ENCODE measurements around the gene UNG.
A peak's percentile ranks its signal among the peaks of the same experiment; 100 is the strongest.

DNA sequence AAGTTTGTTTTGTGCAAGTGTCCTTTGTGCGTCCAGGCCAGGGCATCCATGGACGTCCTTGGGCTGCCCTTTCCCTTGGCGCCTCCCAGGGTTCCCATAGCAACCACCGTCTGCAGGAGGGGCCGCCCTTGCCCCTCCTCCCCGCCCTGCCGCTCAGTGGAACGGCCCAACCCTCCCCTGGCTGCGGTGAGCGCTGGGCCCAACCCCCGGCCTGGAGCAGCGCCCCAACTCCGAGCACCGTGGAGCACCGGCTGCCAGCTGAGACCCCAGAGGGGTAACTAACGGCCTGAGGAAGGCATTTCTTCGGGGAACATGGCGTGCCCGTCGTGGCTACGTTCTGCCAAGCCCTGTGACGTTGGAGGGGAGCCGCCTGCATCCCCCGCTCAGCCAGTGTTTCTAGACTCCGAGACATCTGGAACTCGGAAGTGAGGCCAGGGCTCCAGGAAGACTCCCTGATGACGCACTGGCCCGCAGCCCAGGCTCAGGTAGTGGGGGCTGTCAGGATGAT lies 13.6 kb downstream of the UNG start:
- TF ChIP-seq, protein P1, sequence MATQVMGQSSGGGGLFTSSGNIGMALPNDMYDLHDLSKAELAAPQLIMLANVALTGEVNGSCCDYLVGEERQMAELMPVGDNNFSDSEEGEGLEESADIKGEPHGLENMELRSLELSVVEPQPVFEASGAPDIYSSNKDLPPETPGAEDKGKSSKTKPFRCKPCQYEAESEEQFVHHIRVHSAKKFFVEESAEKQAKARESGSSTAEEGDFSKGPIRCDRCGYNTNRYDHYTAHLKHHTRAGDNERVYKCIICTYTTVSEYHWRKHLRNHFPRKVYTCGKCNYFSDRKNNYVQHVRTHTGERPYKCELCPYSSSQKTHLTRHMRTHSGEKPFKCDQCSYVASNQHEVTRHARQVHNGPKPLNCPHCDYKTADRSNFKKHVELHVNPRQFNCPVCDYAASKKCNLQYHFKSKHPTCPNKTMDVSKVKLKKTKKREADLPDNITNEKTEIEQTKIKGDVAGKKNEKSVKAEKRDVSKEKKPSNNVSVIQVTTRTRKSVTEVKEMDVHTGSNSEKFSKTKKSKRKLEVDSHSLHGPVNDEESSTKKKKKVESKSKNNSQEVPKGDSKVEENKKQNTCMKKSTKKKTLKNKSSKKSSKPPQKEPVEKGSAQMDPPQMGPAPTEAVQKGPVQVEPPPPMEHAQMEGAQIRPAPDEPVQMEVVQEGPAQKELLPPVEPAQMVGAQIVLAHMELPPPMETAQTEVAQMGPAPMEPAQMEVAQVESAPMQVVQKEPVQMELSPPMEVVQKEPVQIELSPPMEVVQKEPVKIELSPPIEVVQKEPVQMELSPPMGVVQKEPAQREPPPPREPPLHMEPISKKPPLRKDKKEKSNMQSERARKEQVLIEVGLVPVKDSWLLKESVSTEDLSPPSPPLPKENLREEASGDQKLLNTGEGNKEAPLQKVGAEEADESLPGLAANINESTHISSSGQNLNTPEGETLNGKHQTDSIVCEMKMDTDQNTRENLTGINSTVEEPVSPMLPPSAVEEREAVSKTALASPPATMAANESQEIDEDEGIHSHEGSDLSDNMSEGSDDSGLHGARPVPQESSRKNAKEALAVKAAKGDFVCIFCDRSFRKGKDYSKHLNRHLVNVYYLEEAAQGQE (IDR thresholded peaks at IDR 0.05; ENCODE audit: insufficient replicate concordance, low read depth): no peak
- TF ChIP-seq, protein P2, sequence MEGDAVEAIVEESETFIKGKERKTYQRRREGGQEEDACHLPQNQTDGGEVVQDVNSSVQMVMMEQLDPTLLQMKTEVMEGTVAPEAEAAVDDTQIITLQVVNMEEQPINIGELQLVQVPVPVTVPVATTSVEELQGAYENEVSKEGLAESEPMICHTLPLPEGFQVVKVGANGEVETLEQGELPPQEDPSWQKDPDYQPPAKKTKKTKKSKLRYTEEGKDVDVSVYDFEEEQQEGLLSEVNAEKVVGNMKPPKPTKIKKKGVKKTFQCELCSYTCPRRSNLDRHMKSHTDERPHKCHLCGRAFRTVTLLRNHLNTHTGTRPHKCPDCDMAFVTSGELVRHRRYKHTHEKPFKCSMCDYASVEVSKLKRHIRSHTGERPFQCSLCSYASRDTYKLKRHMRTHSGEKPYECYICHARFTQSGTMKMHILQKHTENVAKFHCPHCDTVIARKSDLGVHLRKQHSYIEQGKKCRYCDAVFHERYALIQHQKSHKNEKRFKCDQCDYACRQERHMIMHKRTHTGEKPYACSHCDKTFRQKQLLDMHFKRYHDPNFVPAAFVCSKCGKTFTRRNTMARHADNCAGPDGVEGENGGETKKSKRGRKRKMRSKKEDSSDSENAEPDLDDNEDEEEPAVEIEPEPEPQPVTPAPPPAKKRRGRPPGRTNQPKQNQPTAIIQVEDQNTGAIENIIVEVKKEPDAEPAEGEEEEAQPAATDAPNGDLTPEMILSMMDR (IDR thresholded peaks at IDR 0.05; ENCODE audit: insufficient read depth, low read length): no peak
- TF ChIP-seq POLR2AphosphoS5 (IDR thresholded peaks at IDR 0.05; ENCODE audit: low read depth) (peak; percentile 18; the same call in 1 of the 2 replicates), SPI1 (IDR thresholded peaks at IDR 0.05; ENCODE audit: borderline replicate concordance, low read depth) (no peak), GABPA (IDR thresholded peaks at IDR 0.05; ENCODE audit: low read depth) (no peak)

All from HL-60 (cell line).